Posterior vena cava (tissue), 2 donors: ENCODE results near the gene KCNJ14. TPM values are rescaled to one million over a fixed set of nuclear protein-coding genes. Genes with fewer than 3 reads are reported as not detected.

Source experiments
- DNase-seq: peaks from one replicate; pipeline ENCODE4 v3.0.0-alpha.2; 2020; ENCODE audit warnings: low spot score
- intact Hi-C, 2 donors: fragments of 100-400 bp; cut with DNase I; formaldehyde crosslinking; loops; one replicate each; pipeline versions ENCODE4 v1.14.1 to v1.14.2; 2022 to 2023
- long read RNA-seq, 2 donors: library from polyadenylated mRNA; unstranded; transcript quantifications; one replicate each; pipeline ENCODE4 v2.0.0, GENCODE V29; 2020 to 2021
- total RNA-seq, 2 donors: library from RNA; stranded (reverse); fragmentation: NEBNext Ultra II Directional; extraction: Animal tissue kit (Norgen Biotek cat#: 25700); gene quantifications; one replicate each; pipeline ENCODE4 v1.2.1, GENCODE V29; 2021
- donor health status: DM: yes; HTN: yes; CAD: no.
- donor health status: DM: yes; HTN: yes; CAD: no.

The KCNJ14 gene
- under 1 TPM; 0.52 to 0.65 TPM for total RNA-seq
- long read RNA-seq, donor 1 = 0 reads
- long read RNA-seq, donor 2, partial matches to known transcripts = 0 of 1 reads
- long read RNA-seq, donor 2, other reads (novel, unspliced or antisense) = 1 of 1 reads

- DNase-seq = no peak
- intact Hi-C loops = loop anchor here in 1 of 2 donors (1.0 kb wide), 1 partner anchor 48 kb away; no protein-coding TSS in a partner anchor
These were observed at the start of gene KCNJ14 for GRCh38 chr19:48455171-48455907. Gene KCNJ14, plus strand, starts transcription at chr19:48455574. Its CDS starts 6,151 bp downstream, at chr19:48461725.

- intact Hi-C loops = no loop called here
These were observed 49.5 kb upstream of the KCNJ14 start for GRCh38 chr19:48405850-48406249.

GRCh38 chr19:48413879-48414587 is 41.3 kb upstream of the KCNJ14 start:
- intact Hi-C loops = no loop called here
- no peak for DNase-seq

More at GRCh38 chr19:48405850-48406249, 49.5 kb upstream of the KCNJ14 start:
- no peak for DNase-seq

GRCh38 chr19:48415395-48415794 is 40.0 kb upstream of the KCNJ14 start:
- intact Hi-C loops = no loop called here
- DNase-seq = peak; percentile 95

- intact Hi-C loops = no loop called here
- DNase-seq = no peak
These were observed 39.6 kb upstream of the KCNJ14 start for GRCh38 chr19:48415806-48416221.

GRCh38 chr19:48417421-48417820 is 38.0 kb upstream of the KCNJ14 start:
- DNase-seq = no peak
- intact Hi-C loops = no loop called here

- intact Hi-C loops = no loop called here
- no peak for DNase-seq
These were observed 36.9 kb upstream of the KCNJ14 start for GRCh38 chr19:48418317-48419064.

- intact Hi-C loops = no loop called here
- DNase-seq = no peak
These were observed 36.0 kb upstream of the KCNJ14 start for GRCh38 chr19:48419158-48419920.

- DNase-seq = no peak
These were observed 33.8 kb upstream of the KCNJ14 start for GRCh38 chr19:48421548-48421947.

GRCh38 chr19:48424694-48425219 is 30.6 kb upstream of the KCNJ14 start:
- intact Hi-C loops = loop anchor here in 1 of 2 donors (1.0 kb wide), 1 partner anchor 42 kb away; no protein-coding TSS in a partner anchor
- DNase-seq = no peak

More at GRCh38 chr19:48421548-48421947, 33.8 kb upstream of the KCNJ14 start:
- intact Hi-C loops = no loop called here

- DNase-seq = no peak
- intact Hi-C loops = no loop called here
These were observed 26.7 kb upstream of the KCNJ14 start for GRCh38 chr19:48428670-48429069.

GRCh38 chr19:48433337-48433736 is 22.0 kb upstream of the KCNJ14 start:
- intact Hi-C loops = no loop called here
- DNase-seq = no peak

- intact Hi-C loops = loop anchor here in 1 of 2 donors (5.0 kb wide), 1 partner anchor 1361 kb away; no protein-coding TSS in a partner anchor
- DNase-seq = no peak
These were observed 18.8 kb upstream of the KCNJ14 start for GRCh38 chr19:48436586-48436985.

GRCh38 chr19:48441360-48442050 is 13.9 kb upstream of the KCNJ14 start:
- DNase-seq = no peak
- intact Hi-C loops = no loop called here

- DNase-seq = no peak
- intact Hi-C loops = no loop called here
These were observed 13.0 kb upstream of the KCNJ14 start for GRCh38 chr19:48442116-48443035.

- DNase-seq = no peak
- intact Hi-C loops = no loop called here
These were observed 12.1 kb upstream of the KCNJ14 start for GRCh38 chr19:48443256-48443655.

GRCh38 chr19:48443731-48444128 is 11.6 kb upstream of the KCNJ14 start:
- DNase-seq = no peak
- intact Hi-C loops = no loop called here
